Measurements from ENCODE around the gene GALNT17.

DNA sequence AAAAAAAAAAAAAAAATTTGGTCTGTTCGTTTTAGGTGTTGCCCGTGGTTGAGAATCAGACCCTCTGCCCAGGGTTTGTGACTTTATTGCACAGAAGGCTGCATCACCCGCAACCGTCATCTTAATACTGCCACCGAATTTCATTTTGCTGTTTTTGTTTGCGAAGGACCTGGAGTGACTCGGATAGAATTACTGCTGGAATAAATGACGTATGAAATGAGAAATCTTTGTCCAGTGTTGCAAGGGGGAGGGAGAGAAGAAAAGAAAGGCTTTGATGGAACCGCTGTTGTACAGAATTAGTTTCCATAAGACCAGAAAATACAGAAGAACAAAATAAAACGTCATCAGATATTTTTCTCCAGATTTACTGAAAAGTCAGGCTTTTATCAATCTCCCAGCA is 103.3 kb downstream of the GALNT17 start:
- TF ChIP-seq REST (IDR thresholded peaks at IDR 0.05; ENCODE audit: low read depth) (no peak), YY1 (IDR thresholded peaks at IDR 0.05; ENCODE audit: low read depth) (no peak), CREB1 (IDR thresholded peaks at IDR 0.05; ENCODE audit: low read depth) (no peak), EP300 (IDR thresholded peaks at IDR 0.05; ENCODE audit: borderline replicate concordance) (no peak), FOXM1 (IDR thresholded peaks at IDR 0.05; ENCODE audit: borderline replicate concordance, low read depth) (no peak), TAF1 (IDR thresholded peaks at IDR 0.05; ENCODE audit: low read depth) (no peak), EGR1 (IDR thresholded peaks at IDR 0.05) (no peak), MAX (IDR thresholded peaks at IDR 0.05) (no peak), TEAD4 (IDR thresholded peaks at IDR 0.05) (no peak), ZBTB7A (IDR thresholded peaks at IDR 0.05; ENCODE audit: low read depth) (no peak), RAD21 (IDR thresholded peaks at IDR 0.05; ENCODE audit: low read depth) (no peak), NFIC (IDR thresholded peaks at IDR 0.05) (no peak)
